ENCODE data around the gene ARHGAP25.

DNA sequence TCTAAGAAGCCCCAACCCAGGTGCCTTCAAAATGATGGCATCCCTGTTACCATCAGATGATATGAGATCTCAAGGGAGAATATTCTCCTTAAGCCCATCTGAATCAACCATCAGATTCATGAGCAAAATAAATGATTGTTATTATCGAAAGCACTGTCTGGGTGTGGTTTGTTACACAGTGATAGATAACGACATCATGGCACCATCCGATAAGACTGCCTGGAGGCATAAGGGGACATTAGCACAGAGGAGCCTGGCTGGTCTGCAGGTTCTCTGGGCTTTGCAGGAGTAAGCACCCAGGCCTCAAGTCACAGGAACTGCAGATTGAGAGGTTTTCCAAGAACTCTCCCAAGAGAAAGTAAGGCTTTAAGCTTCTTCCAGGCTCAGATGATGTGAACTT is 120.9 kb downstream of the ARHGAP25 start:
- TF ChIP-seq, protein P1, sequence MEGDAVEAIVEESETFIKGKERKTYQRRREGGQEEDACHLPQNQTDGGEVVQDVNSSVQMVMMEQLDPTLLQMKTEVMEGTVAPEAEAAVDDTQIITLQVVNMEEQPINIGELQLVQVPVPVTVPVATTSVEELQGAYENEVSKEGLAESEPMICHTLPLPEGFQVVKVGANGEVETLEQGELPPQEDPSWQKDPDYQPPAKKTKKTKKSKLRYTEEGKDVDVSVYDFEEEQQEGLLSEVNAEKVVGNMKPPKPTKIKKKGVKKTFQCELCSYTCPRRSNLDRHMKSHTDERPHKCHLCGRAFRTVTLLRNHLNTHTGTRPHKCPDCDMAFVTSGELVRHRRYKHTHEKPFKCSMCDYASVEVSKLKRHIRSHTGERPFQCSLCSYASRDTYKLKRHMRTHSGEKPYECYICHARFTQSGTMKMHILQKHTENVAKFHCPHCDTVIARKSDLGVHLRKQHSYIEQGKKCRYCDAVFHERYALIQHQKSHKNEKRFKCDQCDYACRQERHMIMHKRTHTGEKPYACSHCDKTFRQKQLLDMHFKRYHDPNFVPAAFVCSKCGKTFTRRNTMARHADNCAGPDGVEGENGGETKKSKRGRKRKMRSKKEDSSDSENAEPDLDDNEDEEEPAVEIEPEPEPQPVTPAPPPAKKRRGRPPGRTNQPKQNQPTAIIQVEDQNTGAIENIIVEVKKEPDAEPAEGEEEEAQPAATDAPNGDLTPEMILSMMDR (IDR thresholded peaks at IDR 0.05 in 2 of 3, conservative IDR thresholded peaks at IDR 0.05 in 1 of 3; ENCODE audit: borderline replicate concordance in 1 of 3, insufficient read depth in 1 of 3, low read depth in 2 of 3, low read length in 2 of 3): no peak
- no peak for TF ChIP-seq POLR2AphosphoS5 (IDR thresholded peaks at IDR 0.05; ENCODE audit: low read depth, low read length)
- TF ChIP-seq, protein P2, sequence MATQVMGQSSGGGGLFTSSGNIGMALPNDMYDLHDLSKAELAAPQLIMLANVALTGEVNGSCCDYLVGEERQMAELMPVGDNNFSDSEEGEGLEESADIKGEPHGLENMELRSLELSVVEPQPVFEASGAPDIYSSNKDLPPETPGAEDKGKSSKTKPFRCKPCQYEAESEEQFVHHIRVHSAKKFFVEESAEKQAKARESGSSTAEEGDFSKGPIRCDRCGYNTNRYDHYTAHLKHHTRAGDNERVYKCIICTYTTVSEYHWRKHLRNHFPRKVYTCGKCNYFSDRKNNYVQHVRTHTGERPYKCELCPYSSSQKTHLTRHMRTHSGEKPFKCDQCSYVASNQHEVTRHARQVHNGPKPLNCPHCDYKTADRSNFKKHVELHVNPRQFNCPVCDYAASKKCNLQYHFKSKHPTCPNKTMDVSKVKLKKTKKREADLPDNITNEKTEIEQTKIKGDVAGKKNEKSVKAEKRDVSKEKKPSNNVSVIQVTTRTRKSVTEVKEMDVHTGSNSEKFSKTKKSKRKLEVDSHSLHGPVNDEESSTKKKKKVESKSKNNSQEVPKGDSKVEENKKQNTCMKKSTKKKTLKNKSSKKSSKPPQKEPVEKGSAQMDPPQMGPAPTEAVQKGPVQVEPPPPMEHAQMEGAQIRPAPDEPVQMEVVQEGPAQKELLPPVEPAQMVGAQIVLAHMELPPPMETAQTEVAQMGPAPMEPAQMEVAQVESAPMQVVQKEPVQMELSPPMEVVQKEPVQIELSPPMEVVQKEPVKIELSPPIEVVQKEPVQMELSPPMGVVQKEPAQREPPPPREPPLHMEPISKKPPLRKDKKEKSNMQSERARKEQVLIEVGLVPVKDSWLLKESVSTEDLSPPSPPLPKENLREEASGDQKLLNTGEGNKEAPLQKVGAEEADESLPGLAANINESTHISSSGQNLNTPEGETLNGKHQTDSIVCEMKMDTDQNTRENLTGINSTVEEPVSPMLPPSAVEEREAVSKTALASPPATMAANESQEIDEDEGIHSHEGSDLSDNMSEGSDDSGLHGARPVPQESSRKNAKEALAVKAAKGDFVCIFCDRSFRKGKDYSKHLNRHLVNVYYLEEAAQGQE (IDR thresholded peaks at IDR 0.05; ENCODE audit: low read depth): no peak
- TF ChIP-seq SIN3A (IDR thresholded peaks at IDR 0.05; ENCODE audit: low read depth): no peak
- TF ChIP-seq EZH2phosphoT487 (IDR thresholded peaks at IDR 0.05; ENCODE audit: borderline replicate concordance): no peak
- TF ChIP-seq POLR2A (IDR thresholded peaks at IDR 0.05; ENCODE audit: borderline replicate concordance, extremely low read depth, insufficient read depth, insufficient read length): no peak
- TF ChIP-seq TCF7L2 (IDR thresholded peaks at IDR 0.05; ENCODE audit: borderline replicate concordance, extremely low read depth, insufficient read depth, insufficient read length): no peak
- TF ChIP-seq ZNF274 (IDR thresholded peaks at IDR 0.05; ENCODE audit: low read depth, low read length): no peak
- no peak for TF ChIP-seq YY1 (IDR thresholded peaks at IDR 0.05; ENCODE audit: extremely low read depth, insufficient replicate concordance, low read depth, low read length)
- TF ChIP-seq, protein P3, sequence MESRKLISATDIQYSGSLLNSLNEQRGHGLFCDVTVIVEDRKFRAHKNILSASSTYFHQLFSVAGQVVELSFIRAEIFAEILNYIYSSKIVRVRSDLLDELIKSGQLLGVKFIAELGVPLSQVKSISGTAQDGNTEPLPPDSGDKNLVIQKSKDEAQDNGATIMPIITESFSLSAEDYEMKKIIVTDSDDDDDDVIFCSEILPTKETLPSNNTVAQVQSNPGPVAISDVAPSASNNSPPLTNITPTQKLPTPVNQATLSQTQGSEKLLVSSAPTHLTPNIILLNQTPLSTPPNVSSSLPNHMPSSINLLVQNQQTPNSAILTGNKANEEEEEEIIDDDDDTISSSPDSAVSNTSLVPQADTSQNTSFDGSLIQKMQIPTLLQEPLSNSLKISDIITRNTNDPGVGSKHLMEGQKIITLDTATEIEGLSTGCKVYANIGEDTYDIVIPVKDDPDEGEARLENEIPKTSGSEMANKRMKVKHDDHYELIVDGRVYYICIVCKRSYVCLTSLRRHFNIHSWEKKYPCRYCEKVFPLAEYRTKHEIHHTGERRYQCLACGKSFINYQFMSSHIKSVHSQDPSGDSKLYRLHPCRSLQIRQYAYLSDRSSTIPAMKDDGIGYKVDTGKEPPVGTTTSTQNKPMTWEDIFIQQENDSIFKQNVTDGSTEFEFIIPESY (IDR thresholded peaks at IDR 0.05; ENCODE audit: extremely low read depth, insufficient replicate concordance, low read length): no peak
- no peak for TF ChIP-seq EZH2 (IDR thresholded peaks at IDR 0.05)
